GM19025 (cell line): ENCODE measurements around the gene TSKU.
"Not testable (repeated sequence)": the region's sequence is repeated elsewhere in the genome, so short reads cannot be mapped to it uniquely, and the experiment has no call there.

ENCODE experiments used
- ATAC-seq: cut with Tn5 transposase; IDR thresholded peaks from one replicate; pipeline ENCODE4 v1.9.1; 2021; ENCODE audit warnings: mild to moderate bottlenecking, low read depth, moderate library complexity; ENCODE audit not compliant: unreplicated experiment

Gene TSKU

GRCh38 chr11:76783294-76783895, at the start of gene TSKU:
Gene TSKU (plus strand): TSS chr11:76783356. CDS start chr11:76795617, 12,261 bp downstream.
- ATAC-seq: no peak

GRCh38 chr11:76733906-76734305, 49.2 kb upstream of the TSKU start:
- not testable (repeated sequence) for ATAC-seq

- ATAC-seq: no peak
These were observed 48.4 kb upstream of the TSKU start for GRCh38 chr11:76734456-76735420.

- ATAC-seq: no peak
These were observed 47.3 kb upstream of the TSKU start for GRCh38 chr11:76735841-76736240.

- no peak for ATAC-seq
These were observed 46.9 kb upstream of the TSKU start for GRCh38 chr11:76736266-76736665.

GRCh38 chr11:76736773-76737495, 46.2 kb upstream of the TSKU start:
- no peak for ATAC-seq

GRCh38 chr11:76738618-76739240, 44.4 kb upstream of the TSKU start:
- no peak for ATAC-seq

- ATAC-seq: no peak
These were observed 43.4 kb upstream of the TSKU start for GRCh38 chr11:76739798-76740197.

GRCh38 chr11:76740772-76741171, 42.4 kb upstream of the TSKU start:
- ATAC-seq: no peak

GRCh38 chr11:76742902-76743301, 40.3 kb upstream of the TSKU start:
- ATAC-seq: no peak

GRCh38 chr11:76744186-76745043, 38.7 kb upstream of the TSKU start:
- no peak for ATAC-seq

- no peak for ATAC-seq
These were observed 38.1 kb upstream of the TSKU start for GRCh38 chr11:76745044-76745376.

- no peak for ATAC-seq
These were observed 37.5 kb upstream of the TSKU start for GRCh38 chr11:76745561-76746207.

- ATAC-seq: no peak
These were observed 35.8 kb upstream of the TSKU start for GRCh38 chr11:76747153-76747914.

GRCh38 chr11:76747915-76748860, 35.0 kb upstream of the TSKU start:
- no peak for ATAC-seq

- no peak for ATAC-seq
These were observed 34.2 kb upstream of the TSKU start for GRCh38 chr11:76748948-76749347.

GRCh38 chr11:76750067-76750466, 33.1 kb upstream of the TSKU start:
- ATAC-seq: no peak

- ATAC-seq: no peak
These were observed 32.4 kb upstream of the TSKU start for GRCh38 chr11:76750746-76751145.
